Measurements from ENCODE around the gene APOL2. TPM values are rescaled to one million over a fixed set of nuclear protein-coding genes. Genes with fewer than 3 reads are reported as not detected.
"Not testable (repeated sequence)": the region's sequence is repeated elsewhere in the genome, so short reads cannot be mapped to it uniquely, and the experiment has no call there.

APOL2 gene
- polyA plus RNA-seq (ENCODE audit: insufficient read length): 34.9 TPM

- peak; percentile 92 for DNase-seq
Measured at GRCh38 chr22:36239401-36240171, at the start of gene APOL2. Gene APOL2, minus strand, starts transcription at chr22:36239527. Its CDS starts 6,365 bp downstream, at chr22:36233162.

- DNase-seq: no peak
Measured at GRCh38 chr22:36288571-36289405, 49.5 kb upstream of the APOL2 start.

- DNase-seq: no peak
Measured at GRCh38 chr22:36287881-36288515, 48.7 kb upstream of the APOL2 start.

- DNase-seq: peak; percentile 86
Measured at GRCh38 chr22:36286096-36286957, 47.0 kb upstream of the APOL2 start.

- DNase-seq: no peak
Measured at GRCh38 chr22:36285545-36285944, 46.2 kb upstream of the APOL2 start.

- DNase-seq: peak; percentile 29
Measured at GRCh38 chr22:36285017-36285416, 45.7 kb upstream of the APOL2 start.

- DNase-seq: no peak
Measured at GRCh38 chr22:36284171-36284571, 44.8 kb upstream of the APOL2 start.

- no peak for DNase-seq
Measured at GRCh38 chr22:36282328-36282831, 43.1 kb upstream of the APOL2 start.

GRCh38 chr22:36281781-36282327 is 42.5 kb upstream of the APOL2 start:
- no peak for DNase-seq

- DNase-seq: no peak
Measured at GRCh38 chr22:36280379-36280778, 41.1 kb upstream of the APOL2 start.

- no peak for DNase-seq
Measured at GRCh38 chr22:36279219-36279666, 39.9 kb upstream of the APOL2 start.

GRCh38 chr22:36277482-36278291 is 38.4 kb upstream of the APOL2 start:
- peak; percentile 49 for DNase-seq

- no peak for DNase-seq
Measured at GRCh38 chr22:36274531-36274930, 35.2 kb upstream of the APOL2 start.

GRCh38 chr22:36271951-36272350 is 32.6 kb upstream of the APOL2 start:
- not testable (repeated sequence) for DNase-seq

- not testable (repeated sequence) for DNase-seq
Measured at GRCh38 chr22:36271231-36271630, 31.9 kb upstream of the APOL2 start.

GRCh38 chr22:36267896-36268485 is 28.7 kb upstream of the APOL2 start:
- no peak for DNase-seq

GRCh38 chr22:36267058-36267457 is 27.7 kb upstream of the APOL2 start:
- no peak for DNase-seq

GRCh38 chr22:36263886-36264664 is 24.7 kb upstream of the APOL2 start:
- not testable (repeated sequence) for DNase-seq

GRCh38 chr22:36263216-36263673 is 23.9 kb upstream of the APOL2 start:
- DNase-seq: not testable (repeated sequence)
